GM12864 (cell line): ENCODE results near the gene RPL37A.

Source experiments
- DNase-seq: peaks from one replicate; pipeline ENCODE4 v3.0.0-alpha.2; 2011; ENCODE audit warnings: low read depth
- H3K4me3 ChIP-seq: 2 replicates; pipeline ENCODE4 v1.5.1; 2011; ENCODE audit warnings: mild to moderate bottlenecking, low read depth, low read length, control low read depth
- CTCF ChIP-seq: IDR thresholded peaks from 2 replicates; pipeline ENCODE4 v1.5.1; 2011; ENCODE audit warnings: low read depth, mild to moderate bottlenecking, moderate library complexity, low read length, control low read depth, inconsistent platforms; ENCODE audit errors: missing control alignments

The RPL37A gene

DNA sequence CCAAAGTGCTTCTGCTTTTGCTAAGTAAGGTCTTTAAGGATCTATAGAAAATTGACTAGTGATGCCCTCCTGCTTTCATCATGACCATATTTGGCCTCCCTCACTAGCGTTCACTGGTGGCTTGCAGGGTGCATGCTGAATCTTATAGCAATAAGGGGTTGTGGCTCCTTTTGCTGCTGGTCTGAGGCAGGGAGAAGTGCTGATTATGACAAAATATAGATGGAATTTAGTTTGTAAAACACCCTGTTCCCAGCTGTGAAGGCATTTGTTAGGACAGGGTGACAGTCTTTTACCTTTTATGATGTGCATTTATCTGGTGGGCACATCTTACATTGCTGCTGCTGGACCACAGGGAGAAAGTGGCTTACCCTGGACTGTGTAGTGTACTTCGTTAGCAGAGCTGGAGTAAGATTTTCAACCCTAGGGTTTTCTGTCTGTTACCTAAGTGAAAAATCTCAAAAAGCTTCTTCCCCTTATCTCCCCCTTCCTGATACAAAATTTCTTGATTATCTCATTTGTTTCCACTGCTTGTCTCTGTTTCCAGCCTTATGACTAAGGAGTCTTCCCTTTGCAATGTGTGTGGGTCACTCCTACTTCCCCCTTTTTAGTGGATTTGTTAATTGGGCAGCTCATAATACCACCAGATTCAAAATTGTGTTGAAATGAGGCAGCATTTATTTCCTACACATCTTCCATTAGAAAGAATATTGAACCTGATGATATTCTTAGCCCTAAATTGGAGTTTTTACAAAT is 21.2 kb upstream of the RPL37A start:
- TF ChIP-seq CTCF, result no peak
- H3K4me3 ChIP-seq, result no peak overlapping the region
- no peak for DNase-seq

GRCh38 chr2:216478151-216478550 is 20.5 kb upstream of the RPL37A start:
- DNase-seq, result no peak
- TF ChIP-seq CTCF, result no peak
- H3K4me3 ChIP-seq, result no peak overlapping the region

DNA sequence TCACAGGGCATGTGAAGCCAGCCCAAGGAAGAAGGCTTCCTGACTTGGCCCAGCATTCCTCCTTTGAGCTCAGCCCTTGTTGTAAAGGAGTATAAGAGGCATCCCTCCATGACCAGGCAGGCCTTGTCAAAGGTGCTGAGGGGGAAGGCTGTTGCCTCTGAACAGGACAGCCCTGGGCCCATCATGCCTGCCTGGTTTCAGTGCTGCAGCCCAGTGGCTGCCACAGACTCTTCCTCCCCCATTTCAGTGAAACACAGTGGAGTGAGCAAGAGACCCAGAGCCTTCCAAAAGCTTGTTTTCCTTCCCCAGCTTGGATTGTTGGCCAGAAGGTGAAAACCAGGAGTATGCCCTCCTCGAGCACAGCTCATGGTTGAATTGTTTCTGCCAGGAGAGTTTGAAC is 19.9 kb upstream of the RPL37A start:
- TF ChIP-seq CTCF, result no peak
- no peak for DNase-seq
- H3K4me3 ChIP-seq, result no peak overlapping the region

DNA sequence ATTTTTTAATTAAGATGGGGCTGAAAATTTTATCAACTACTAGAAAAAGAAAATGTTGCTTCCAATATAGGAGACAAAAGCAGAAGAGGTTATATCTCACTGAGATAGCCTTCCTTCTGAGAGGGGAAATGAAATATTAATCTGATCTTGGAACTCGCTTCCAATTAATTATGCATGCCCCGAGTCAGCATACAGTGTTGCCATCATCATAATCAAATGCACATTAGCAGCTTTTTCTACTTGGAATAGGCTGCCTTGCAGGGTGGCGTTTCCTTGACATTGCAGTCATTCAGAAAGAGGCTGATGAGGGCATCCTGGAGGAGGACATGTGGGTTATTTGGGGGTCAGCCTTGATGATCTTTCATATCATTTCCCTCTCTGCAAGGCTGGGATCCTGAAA is 18.4 kb upstream of the RPL37A start:
- TF ChIP-seq CTCF, result no peak
- no peak for DNase-seq
- H3K4me3 ChIP-seq, result no peak overlapping the region

DNA sequence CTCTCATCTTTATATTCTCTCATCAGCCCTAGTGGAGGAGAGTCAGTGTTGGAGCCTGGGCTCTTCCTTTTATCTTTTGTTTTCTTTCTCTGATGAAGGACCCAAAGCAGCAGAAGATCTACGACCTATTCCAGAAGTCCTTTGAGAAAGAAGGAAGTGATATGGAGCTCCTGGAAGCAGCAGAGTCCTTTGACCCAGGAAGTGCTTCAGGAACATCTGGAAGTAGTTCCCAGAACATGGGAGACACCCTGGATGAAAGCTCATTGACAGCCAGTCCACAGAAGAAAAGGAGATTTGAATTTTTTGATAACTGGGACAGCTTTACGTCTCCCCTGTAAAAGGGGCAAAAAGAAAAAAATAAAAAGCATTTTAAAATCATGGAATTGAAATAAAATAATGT is 16.0 kb upstream of the RPL37A start:
- H3K4me3 ChIP-seq, result no peak overlapping the region
- TF ChIP-seq CTCF, result no peak
- DNase-seq, result no peak

DNA sequence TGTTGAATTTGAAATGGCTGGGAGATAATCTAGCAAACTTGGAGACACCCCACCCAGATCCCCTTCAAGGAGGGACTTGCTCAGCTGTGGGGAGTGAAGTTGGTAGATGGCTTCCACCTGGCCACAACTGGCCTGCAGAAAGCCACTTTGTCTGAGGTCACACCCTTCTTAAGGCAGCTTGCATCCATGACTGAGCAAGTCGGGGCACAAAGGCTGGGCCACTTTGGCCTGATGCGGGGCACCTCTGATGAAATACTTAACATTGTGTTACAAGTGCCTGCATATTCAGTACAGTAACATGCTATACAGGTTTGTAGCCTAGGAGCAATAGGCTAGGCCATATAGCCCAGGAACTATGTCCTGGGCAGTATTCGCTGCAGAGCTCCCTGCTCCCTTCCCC is 13.4 kb upstream of the RPL37A start:
- no peak overlapping the region for H3K4me3 ChIP-seq
- DNase-seq, result no peak
- TF ChIP-seq CTCF, result no peak

DNA sequence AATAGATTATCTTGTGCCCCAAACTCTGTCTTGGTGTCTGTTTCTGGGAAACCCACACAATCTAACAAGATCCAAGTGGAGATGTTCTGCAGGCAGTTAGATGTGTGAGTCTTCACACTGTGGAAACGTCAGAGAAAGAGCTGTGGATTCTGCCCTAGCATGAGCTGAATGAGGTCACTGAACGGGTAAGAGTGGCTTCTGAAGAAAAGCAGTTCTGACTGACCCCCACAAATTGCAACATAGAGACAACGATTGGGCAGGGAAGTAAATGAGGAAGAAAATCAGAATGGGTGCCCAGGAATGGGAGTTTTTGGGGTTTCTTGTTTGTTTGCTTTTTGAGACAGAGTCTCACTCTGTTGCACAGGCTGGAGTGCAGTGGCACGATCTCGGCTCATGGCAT is 12.9 kb upstream of the RPL37A start:
- DNase-seq, result no peak
- H3K4me3 ChIP-seq, result no peak overlapping the region
- no peak for TF ChIP-seq CTCF
